IPS-18a (cell line): ENCODE data around the gene ARID1A.

Experiments
- H3K27ac ChIP-seq: one replicate; pipeline ENCODE4 v1.5.1; 2013; ENCODE audit warnings: low read length
- H3K27me3 ChIP-seq: one replicate; pipeline ENCODE4 v1.6.1; 2013; ENCODE audit warnings: mild to moderate bottlenecking, low read length; ENCODE audit not compliant: control insufficient read depth, insufficient read depth
- H3K36me3 ChIP-seq: one replicate; pipeline ENCODE4 v1.6.1; 2013; ENCODE audit warnings: low read depth, low read length; ENCODE audit not compliant: control insufficient read depth
- H3K4me1 ChIP-seq: one replicate; pipeline ENCODE4 v1.6.1; 2013; ENCODE audit warnings: low read depth, low read length; ENCODE audit not compliant: control insufficient read depth
- H3K4me3 ChIP-seq: one replicate; pipeline ENCODE4 v1.5.1; 2013; ENCODE audit warnings: low read length
- H3K9ac ChIP-seq: one replicate; pipeline ENCODE4 v1.6.1; 2013; ENCODE audit warnings: mild to moderate bottlenecking, low read length, moderate library complexity
- H3K9me3 ChIP-seq: one replicate; pipeline ENCODE4 v1.6.1; 2013; ENCODE audit warnings: low read depth, low read length; ENCODE audit not compliant: control insufficient read depth

ARID1A gene

GRCh38 chr1:26786437-26787380, 90.9 kb downstream of the ARID1A start:
- Histone ChIP-seq H3K27ac (peak overlapping the region; percentile 67), H3K27me3 (no peaks in the 10 kb centered on the region), H3K36me3 (peaks cover 18% of the 10 kb centered on the region), H3K9me3 (no peaks in the 10 kb centered on the region), H3K9ac (peak overlapping the region; percentile 78), H3K4me1 (peaks cover 30% of the 10 kb centered on the region), H3K4me3 (peak overlapping the region; percentile 86)

DNA sequence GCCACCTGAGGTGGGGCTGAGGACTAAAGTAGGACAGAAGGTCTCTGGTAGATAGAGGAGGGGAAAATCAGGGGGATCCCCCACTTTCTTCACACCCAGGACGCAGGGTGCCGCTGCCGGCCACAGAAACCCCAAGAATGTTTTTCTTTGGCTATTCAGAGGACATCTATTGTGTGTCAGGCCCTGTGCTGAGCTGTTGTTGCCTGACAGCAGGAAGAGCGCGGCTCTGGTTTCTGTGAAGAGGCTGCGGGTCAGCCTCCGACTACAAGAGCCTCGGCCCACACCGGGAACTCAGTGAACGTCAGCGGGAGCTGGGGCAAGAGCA, 91.5 kb downstream of the ARID1A start:
- peak overlapping the region; percentile 67 for H3K27ac ChIP-seq
- no peaks in the 10 kb centered on the region for H3K9me3 ChIP-seq
- H3K36me3 ChIP-seq = peaks cover 11% of the 10 kb centered on the region
- H3K4me1 ChIP-seq = peaks cover 30% of the 10 kb centered on the region
- peak overlapping the region; percentile 78 for H3K9ac ChIP-seq
- H3K4me3 ChIP-seq = peak overlapping the region; percentile 86
- H3K27me3 ChIP-seq = no peaks in the 10 kb centered on the region

- no peaks in the 10 kb centered on the region for H3K9me3 ChIP-seq
- peak within 1 kb of the TSS; percentile 86 for H3K4me3 ChIP-seq
- H3K9ac ChIP-seq = peak within 1 kb of the TSS; percentile 78
- H3K4me1 ChIP-seq = peaks cover 30% of the 10 kb centered on the region
- peak within 1 kb of the TSS; percentile 67 for H3K27ac ChIP-seq
- no peaks in the 10 kb centered on the region for H3K27me3 ChIP-seq
- peaks cover 6% of the 10 kb centered on the region for H3K36me3 ChIP-seq
Observed at GRCh38 chr1:26787706-26788514, 92.1 kb downstream of the ARID1A start, which contains the start of gene PIGV. Gene PIGV, plus strand, starts transcription at chr1:26787950. Its CDS starts 2,866 bp downstream, at chr1:26790816.

- no peaks in the 10 kb centered on the region for H3K27me3 ChIP-seq
- H3K36me3 ChIP-seq = peaks cover under 1% of the 10 kb centered on the region
- peaks cover 28% of the 10 kb centered on the region for H3K4me1 ChIP-seq
- peak overlapping the region; percentile 86 for H3K4me3 ChIP-seq
- peak overlapping the region; percentile 60 for H3K27ac ChIP-seq
- peak overlapping the region; percentile 78 for H3K9ac ChIP-seq
- H3K9me3 ChIP-seq = no peaks in the 10 kb centered on the region
Observed at GRCh38 chr1:26788515-26788785, 92.6 kb downstream of the ARID1A start.

GRCh38 chr1:26788836-26789611, 93.2 kb downstream of the ARID1A start:
- peak overlapping the region; percentile 86 for H3K4me3 ChIP-seq
- no peak overlapping the region for H3K27ac ChIP-seq
- peak overlapping the region; percentile 78 for H3K9ac ChIP-seq
- H3K4me1 ChIP-seq = peaks cover 26% of the 10 kb centered on the region
- H3K36me3 ChIP-seq = no peaks in the 10 kb centered on the region
- no peaks in the 10 kb centered on the region for H3K9me3 ChIP-seq
- no peaks in the 10 kb centered on the region for H3K27me3 ChIP-seq

DNA sequence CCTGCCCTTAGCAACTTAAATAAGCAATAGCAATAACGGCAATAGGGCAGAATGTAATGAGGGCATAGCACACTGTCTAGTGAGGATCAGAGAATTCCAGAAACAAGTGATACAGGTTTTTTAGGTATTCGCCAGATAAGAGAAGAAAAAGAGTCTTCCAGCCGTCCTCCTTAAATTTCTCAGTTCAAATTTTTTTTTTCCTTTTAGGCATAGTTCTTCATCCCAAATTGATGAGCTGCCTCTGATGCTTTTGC, 93.7 kb downstream of the ARID1A start:
- no peaks in the 10 kb centered on the region for H3K27me3 ChIP-seq
- no peak overlapping the region for H3K27ac ChIP-seq
- peaks cover 26% of the 10 kb centered on the region for H3K4me1 ChIP-seq
- H3K36me3 ChIP-seq = no peaks in the 10 kb centered on the region
- H3K9ac ChIP-seq = no peak overlapping the region
- no peak overlapping the region for H3K4me3 ChIP-seq
- H3K9me3 ChIP-seq = no peaks in the 10 kb centered on the region

DNA sequence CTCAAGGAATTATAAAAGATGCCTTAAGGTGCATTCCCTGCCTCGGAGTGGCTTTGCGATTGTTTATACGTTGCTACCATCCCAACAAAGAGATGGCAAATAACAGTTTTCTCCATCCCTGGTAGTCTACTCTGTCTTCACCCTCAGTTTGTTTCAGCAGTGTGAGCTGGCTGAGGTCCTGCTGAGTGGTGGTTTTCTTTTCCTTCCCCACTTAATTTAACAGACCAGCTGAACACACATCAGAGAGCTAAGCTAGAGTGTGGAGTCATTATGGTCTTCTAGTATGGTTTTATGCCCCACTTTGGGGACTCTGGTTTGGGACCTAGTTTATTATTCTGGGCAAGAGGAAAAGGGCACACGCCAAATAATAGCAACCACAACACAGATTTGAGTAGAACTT, 94.1 kb downstream of the ARID1A start:
- Histone ChIP-seq H3K27me3 (no peaks in the 10 kb centered on the region), H3K4me1 (peaks cover 26% of the 10 kb centered on the region), H3K4me3 (no peak overlapping the region), H3K9ac (no peak overlapping the region), H3K27ac (no peak overlapping the region), H3K9me3 (no peaks in the 10 kb centered on the region), H3K36me3 (no peaks in the 10 kb centered on the region)

GRCh38 chr1:26790551-26790953, 94.7 kb downstream of the ARID1A start:
- H3K4me3 ChIP-seq = no peak overlapping the region
- H3K36me3 ChIP-seq = no peaks in the 10 kb centered on the region
- no peaks in the 10 kb centered on the region for H3K27me3 ChIP-seq
- no peak overlapping the region for H3K27ac ChIP-seq
- no peak overlapping the region for H3K9ac ChIP-seq
- H3K9me3 ChIP-seq = no peaks in the 10 kb centered on the region
- peaks cover 26% of the 10 kb centered on the region for H3K4me1 ChIP-seq

DNA sequence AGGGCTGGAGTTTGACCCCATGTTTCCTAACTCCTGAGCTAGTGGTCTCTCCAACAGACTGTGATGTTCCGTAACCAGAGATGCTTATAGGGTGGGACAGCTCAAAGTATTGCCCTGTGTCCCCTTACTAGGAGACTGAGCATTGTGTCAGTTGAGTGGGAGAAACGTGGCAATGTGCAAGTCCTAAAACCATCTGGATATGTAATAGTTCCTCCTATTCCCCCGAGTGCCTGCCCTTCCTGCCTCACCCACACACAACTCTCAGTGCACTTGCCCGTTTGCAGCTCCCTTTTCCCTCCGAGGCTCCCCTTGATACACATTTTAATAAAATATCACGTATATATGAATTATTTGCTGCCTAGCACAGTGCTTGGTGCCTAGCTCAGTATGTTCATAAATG, 95.3 kb downstream of the ARID1A start:
- Histone ChIP-seq H3K4me3 (no peak overlapping the region), H3K9ac (no peak overlapping the region), H3K27ac (no peak overlapping the region), H3K27me3 (no peaks in the 10 kb centered on the region), H3K4me1 (peaks cover 21% of the 10 kb centered on the region), H3K36me3 (no peaks in the 10 kb centered on the region), H3K9me3 (no peaks in the 10 kb centered on the region)

DNA sequence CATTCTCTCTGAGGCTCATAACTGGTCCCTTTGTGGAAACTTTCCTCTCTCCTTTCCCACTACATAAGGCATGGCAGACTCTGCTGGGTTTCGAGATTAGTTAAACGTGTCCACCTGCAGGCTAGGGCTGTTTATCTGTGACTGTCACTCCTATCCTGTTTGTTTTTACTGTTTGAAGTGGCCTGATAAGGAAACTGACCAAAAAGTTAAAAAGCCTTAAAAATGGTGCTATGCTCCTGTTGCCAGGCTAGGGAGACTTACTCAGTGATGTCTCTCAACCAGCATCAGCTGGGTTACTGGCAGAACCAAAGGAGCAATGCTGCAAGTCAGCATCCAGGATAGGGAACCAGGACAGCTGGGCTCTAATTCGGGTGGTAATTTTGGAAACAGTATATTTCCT, 95.8 kb downstream of the ARID1A start:
- no peaks in the 10 kb centered on the region for H3K36me3 ChIP-seq
- no peak overlapping the region for H3K9ac ChIP-seq
- no peaks in the 10 kb centered on the region for H3K9me3 ChIP-seq
- H3K27ac ChIP-seq = no peak overlapping the region
- peaks cover 16% of the 10 kb centered on the region for H3K4me1 ChIP-seq
- no peak overlapping the region for H3K4me3 ChIP-seq
- H3K27me3 ChIP-seq = no peaks in the 10 kb centered on the region

- Histone ChIP-seq H3K4me3 (no peak overlapping the region), H3K9ac (no peak overlapping the region), H3K27me3 (no peaks in the 10 kb centered on the region), H3K4me1 (peaks cover 9% of the 10 kb centered on the region), H3K36me3 (no peaks in the 10 kb centered on the region), H3K9me3 (no peaks in the 10 kb centered on the region), H3K27ac (no peak overlapping the region)
Observed at GRCh38 chr1:26792924-26793323, 97.1 kb downstream of the ARID1A start.
